ENCODE data around the gene STKLD1.

DNA sequence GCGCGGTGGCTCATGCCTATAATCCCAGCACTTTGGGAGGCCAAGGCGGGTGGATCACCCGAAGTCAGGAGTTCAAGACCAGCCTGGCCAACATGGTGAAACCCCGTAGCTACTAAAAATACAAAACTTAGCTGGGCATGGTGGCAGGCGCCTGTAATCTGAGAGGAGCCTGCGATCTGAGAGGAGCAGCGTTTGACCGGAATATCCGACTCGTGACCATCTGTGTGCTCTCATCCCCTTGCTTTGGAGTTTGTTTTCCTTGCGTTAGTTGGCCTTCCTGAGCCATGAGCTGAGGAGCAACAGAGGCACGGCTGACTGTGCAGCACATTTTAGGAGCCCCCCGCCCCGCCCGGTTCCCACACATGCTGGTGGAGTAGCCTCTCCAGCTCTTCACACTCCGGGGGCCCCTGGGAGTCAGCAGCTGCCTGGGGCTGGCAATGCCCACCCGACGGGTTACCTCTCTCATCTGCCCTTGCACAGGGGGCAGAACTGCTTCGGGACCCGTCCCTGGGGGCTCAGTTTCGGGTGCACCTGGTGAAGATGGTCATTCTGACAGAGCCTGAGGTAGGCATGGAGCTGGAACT is 49.0 kb downstream of the STKLD1 start:
- TF ChIP-seq YY1 (IDR thresholded peaks at IDR 0.05; ENCODE audit: insufficient read depth, insufficient read length) (no peak), ZNF274 (IDR thresholded peaks at IDR 0.05; ENCODE audit: low read depth, low read length) (no peak), SUZ12 (IDR thresholded peaks at IDR 0.05; ENCODE audit: extremely low read depth, insufficient read depth, insufficient read length) (no peak)
